Islet of Langerhans (tissue), 1 donor: Measurements from ENCODE around the gene TLR9.

Experiments
- FAIRE-seq: peaks from one replicate; lab custom pipeline; 2011; peaks lifted over from hg19 to GRCh38; lab: Jason Lieb, UNC

The TLR9 gene

DNA sequence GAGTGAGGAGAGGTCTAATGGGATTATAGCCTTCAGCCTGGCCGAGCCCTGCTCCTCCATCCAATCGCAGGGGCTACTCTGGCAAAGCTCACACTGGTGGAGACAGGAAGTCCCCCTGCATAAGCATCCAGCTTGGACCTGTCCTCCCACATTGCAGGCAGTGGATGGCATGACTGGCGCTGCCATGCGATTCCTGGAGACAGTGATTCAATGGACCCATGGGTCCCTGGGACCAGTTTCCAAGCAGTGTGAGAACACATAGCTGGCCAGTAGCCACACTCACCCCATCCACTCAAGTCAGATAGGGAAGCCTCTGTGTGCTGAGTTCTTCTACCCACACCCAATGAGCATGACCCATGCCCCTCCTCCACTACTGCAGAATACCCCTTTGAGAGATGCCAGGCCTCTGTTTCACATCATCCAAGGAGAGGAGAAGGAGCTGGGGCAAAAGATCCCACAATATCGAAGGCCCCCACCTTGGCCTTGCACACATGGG is 53.1 kb downstream of the TLR9 start:
- FAIRE-seq = no peak

DNA sequence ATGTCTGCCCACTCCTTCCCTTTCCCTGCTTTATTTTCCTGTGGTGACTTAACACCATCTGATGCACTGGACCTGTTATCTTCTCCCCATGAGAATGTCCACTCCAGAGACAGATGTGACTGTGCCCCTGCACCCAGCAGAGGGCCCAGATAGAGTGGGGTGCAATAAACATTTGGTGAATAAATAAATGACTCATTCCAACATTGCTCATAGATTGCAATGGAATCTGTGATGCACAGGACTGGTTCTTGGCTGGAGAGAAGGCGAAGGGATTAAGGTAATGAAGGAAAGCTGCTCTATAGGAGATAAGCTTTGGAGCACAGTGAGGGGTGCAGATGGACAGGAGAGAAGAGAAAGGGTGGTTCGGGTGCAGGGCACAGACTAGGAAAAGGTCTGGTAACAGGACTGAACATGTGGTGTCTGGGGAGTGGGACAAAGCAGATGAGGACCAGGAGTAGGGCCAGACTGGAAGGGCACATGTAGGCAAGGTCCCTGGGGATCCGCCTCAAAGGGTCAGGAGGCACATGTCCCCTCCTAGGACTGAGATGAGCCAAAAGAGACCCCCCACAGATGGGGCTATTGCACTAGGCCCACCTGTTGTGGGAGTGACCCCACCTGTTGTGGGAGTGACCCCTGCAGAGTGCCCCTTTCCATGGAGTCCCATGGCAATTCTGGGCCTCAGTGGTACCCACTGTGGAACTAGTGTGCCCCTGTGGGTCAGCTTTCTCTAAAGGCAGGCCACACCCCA is 53.8 kb downstream of the TLR9 start:
- no peak for FAIRE-seq
